ENCODE data around the gene ABT1.

ABT1 gene

DNA sequence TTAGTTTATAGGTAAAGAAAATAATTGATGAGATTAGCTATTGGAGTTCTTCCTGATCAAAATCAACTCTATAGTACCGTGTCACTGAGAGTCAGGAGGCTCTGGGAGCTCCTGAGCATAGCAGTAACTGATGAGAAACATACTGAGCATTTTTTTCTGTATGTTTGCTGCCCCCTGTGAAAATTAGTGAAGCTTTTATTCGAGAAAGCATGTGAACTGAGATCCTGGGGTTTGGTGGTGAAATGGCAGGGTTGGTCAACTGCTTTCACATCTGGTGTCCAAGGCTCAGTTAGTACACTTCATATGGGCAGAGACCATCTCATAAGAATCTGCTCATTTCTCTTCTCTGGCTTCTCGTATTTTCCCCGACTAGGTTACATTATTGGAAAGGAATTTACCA, 4.1 kb upstream of the ABT1 start:
- no peaks in the 10 kb centered on the region for H3K27me3 ChIP-seq (ENCODE audit: control insufficient read depth, low read length)
- no peaks in the 10 kb centered on the region for H3K9me2 ChIP-seq (replicated peaks; ENCODE audit: control insufficient read depth, low read length)
- no peak overlapping the region for H3K27ac ChIP-seq (ENCODE audit: low read depth, low read length)
- peaks cover 3% of the 10 kb centered on the region; the same call in 1 of the 2 replicates for H4K20me1 ChIP-seq (ENCODE audit: control insufficient read depth, insufficient read depth, low read depth, low read length)
- H3K79me2 ChIP-seq (ENCODE audit: control insufficient read depth, low read length): peaks cover 10% of the 10 kb centered on the region
- no peaks in the 10 kb centered on the region for H3K9me3 ChIP-seq (ENCODE audit: control insufficient read depth, insufficient read depth, low read length)
- peaks cover 16% of the 10 kb centered on the region for H3K4me1 ChIP-seq (ENCODE audit: control insufficient read depth, low read length)
- no peak overlapping the region for H3K4me3 ChIP-seq (ENCODE audit: low read length)
- H3K36me3 ChIP-seq (ENCODE audit: control insufficient read depth, low read length): peaks cover 7% of the 10 kb centered on the region
- TF ChIP-seq, protein P1, sequence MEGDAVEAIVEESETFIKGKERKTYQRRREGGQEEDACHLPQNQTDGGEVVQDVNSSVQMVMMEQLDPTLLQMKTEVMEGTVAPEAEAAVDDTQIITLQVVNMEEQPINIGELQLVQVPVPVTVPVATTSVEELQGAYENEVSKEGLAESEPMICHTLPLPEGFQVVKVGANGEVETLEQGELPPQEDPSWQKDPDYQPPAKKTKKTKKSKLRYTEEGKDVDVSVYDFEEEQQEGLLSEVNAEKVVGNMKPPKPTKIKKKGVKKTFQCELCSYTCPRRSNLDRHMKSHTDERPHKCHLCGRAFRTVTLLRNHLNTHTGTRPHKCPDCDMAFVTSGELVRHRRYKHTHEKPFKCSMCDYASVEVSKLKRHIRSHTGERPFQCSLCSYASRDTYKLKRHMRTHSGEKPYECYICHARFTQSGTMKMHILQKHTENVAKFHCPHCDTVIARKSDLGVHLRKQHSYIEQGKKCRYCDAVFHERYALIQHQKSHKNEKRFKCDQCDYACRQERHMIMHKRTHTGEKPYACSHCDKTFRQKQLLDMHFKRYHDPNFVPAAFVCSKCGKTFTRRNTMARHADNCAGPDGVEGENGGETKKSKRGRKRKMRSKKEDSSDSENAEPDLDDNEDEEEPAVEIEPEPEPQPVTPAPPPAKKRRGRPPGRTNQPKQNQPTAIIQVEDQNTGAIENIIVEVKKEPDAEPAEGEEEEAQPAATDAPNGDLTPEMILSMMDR (IDR thresholded peaks at IDR 0.05; ENCODE audit: low read depth, low read length, poor library complexity, severe bottlenecking): no peak
- TF ChIP-seq EZH2phosphoT487 (IDR thresholded peaks at IDR 0.05; ENCODE audit: borderline replicate concordance, low read length): no peak
- H3K4me2 ChIP-seq (ENCODE audit: low read length): no peak overlapping the region
- peaks cover 7% of the 10 kb centered on the region for H3F3A ChIP-seq (ENCODE audit: control insufficient read depth, insufficient read depth)

DNA sequence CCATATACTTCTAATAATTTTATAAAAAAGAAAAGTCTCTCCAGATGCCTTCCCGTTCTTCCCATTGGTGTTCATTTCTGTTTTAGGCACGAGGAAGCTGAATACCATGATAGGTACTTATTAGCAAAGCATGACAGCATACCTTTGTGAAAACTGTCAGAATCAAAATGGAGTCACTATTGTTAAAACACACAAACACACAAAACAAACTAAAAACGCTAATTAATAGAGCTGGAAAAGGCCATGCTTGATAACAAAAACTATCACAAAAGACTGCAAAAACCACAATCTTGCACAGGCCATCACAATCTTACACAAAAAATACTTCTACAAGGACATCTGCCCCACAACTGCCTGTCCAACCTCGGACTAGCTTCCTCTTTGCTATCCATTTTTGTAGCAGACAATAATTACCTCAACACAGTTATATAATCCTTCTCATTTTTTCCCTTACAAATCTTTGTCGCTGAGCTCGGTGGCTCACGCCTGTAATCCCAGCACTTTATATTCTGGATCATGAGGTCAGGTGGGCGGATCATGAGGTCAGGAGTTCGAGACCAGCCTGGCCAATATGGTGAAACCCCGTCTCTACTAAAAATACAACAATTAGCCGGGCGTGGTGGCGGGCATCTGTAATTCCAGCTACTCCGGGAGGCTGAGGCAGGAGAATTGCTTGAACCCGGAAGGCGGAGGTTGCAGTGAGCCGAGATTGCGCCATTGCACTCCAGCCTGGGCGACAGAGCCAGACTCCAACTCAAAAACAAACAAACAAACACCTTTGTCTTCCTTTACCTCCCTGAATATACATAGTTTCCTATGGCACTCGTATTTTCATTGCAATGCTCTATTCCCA, 3.2 kb upstream of the ABT1 start:
- TF ChIP-seq, protein P1 (IDR thresholded peaks at IDR 0.05; ENCODE audit: low read depth, low read length, poor library complexity, severe bottlenecking): no peak
- no peak for TF ChIP-seq EZH2phosphoT487 (IDR thresholded peaks at IDR 0.05; ENCODE audit: borderline replicate concordance, low read length)
- Histone ChIP-seq H3K4me3 (ENCODE audit: low read length) (no peak overlapping the region), H3K4me1 (ENCODE audit: control insufficient read depth, low read length) (peaks cover 25% of the 10 kb centered on the region), H3K9me2 (replicated peaks; ENCODE audit: control insufficient read depth, low read length) (no peaks in the 10 kb centered on the region), H3F3A (ENCODE audit: control insufficient read depth, insufficient read depth) (peaks cover 7% of the 10 kb centered on the region), H3K9me3 (ENCODE audit: control insufficient read depth, insufficient read depth, low read length) (no peaks in the 10 kb centered on the region), H3K27me3 (ENCODE audit: control insufficient read depth, low read length) (no peaks in the 10 kb centered on the region), H3K27ac (ENCODE audit: low read depth, low read length) (no peak overlapping the region), H4K20me1 (ENCODE audit: control insufficient read depth, insufficient read depth, low read depth, low read length) (peaks cover 4% of the 10 kb centered on the region; the same call in 1 of the 2 replicates), H3K79me2 (ENCODE audit: control insufficient read depth, low read length) (peaks cover 18% of the 10 kb centered on the region), H3K4me2 (ENCODE audit: low read length) (no peak overlapping the region), H3K36me3 (ENCODE audit: control insufficient read depth, low read length) (peaks cover 14% of the 10 kb centered on the region)

DNA sequence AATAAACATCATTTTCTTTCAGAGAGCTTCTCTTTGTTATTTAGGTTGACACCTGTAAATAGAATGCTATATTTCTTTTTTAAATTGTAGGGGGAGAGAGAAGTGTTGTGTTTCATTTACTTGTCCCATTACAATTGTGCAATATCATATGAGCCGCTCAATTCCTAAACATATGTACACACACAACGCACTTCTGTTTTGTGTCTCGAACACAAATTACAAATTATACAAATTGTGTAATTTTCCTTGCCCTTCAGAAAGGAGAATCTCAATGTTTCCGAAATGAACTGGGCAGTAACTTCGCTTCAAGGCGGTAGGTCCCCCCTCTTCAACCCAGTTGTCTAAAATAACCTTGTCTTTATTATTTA, 2.6 kb upstream of the ABT1 start:
- H3K4me3 ChIP-seq (ENCODE audit: low read length): no peak overlapping the region
- no peak overlapping the region for H3K4me2 ChIP-seq (ENCODE audit: low read length)
- peaks cover 20% of the 10 kb centered on the region for H3K36me3 ChIP-seq (ENCODE audit: control insufficient read depth, low read length)
- no peaks in the 10 kb centered on the region for H3K9me3 ChIP-seq (ENCODE audit: control insufficient read depth, insufficient read depth, low read length)
- peaks cover 22% of the 10 kb centered on the region for H3K79me2 ChIP-seq (ENCODE audit: control insufficient read depth, low read length)
- H3K9me2 ChIP-seq (replicated peaks; ENCODE audit: control insufficient read depth, low read length): no peaks in the 10 kb centered on the region
- peaks cover 26% of the 10 kb centered on the region for H3K4me1 ChIP-seq (ENCODE audit: control insufficient read depth, low read length)
- H3K27ac ChIP-seq (ENCODE audit: low read depth, low read length): no peak overlapping the region
- peaks cover 7% of the 10 kb centered on the region for H3F3A ChIP-seq (ENCODE audit: control insufficient read depth, insufficient read depth)
- TF ChIP-seq EZH2phosphoT487 (IDR thresholded peaks at IDR 0.05; ENCODE audit: borderline replicate concordance, low read length): no peak
- H3K27me3 ChIP-seq (ENCODE audit: control insufficient read depth, low read length): no peaks in the 10 kb centered on the region
- H4K20me1 ChIP-seq (ENCODE audit: control insufficient read depth, insufficient read depth, low read depth, low read length): peaks cover 4% of the 10 kb centered on the region; the same call in 1 of the 2 replicates

Data from DOHH2 (cell line).